Smooth muscle cell (in vitro differentiated cells): ENCODE results near the gene HPS1. TPM values are rescaled to one million over a fixed set of nuclear protein-coding genes. Genes with fewer than 3 reads are reported as not detected.

Experiments
- DNase-seq: peaks from one replicate; lab custom pipeline; 2025; ENCODE audit not compliant: unreplicated experiment; lab: John Stamatoyannopoulos, UW
- H2AFZ ChIP-seq: fragments of 200-600 bp; sonication (generic); 2 replicates; pipeline ENCODE4 v1.6.0; 2016; ENCODE audit warnings: antibody characterized with exemption, low read depth, mild to moderate bottlenecking
- H3F3A ChIP-seq: fragments of 200-600 bp; sonication (generic); 2 replicates; pipeline ENCODE4 v1.6.0; 2017; ENCODE audit warnings: antibody characterized with exemption, low read depth
- H3K27ac ChIP-seq: fragments of 200-600 bp; sonication (generic); 2 replicates; pipeline ENCODE4 v1.5.1; 2016; ENCODE audit warnings: low read depth, mild to moderate bottlenecking
- H3K27me3 ChIP-seq: fragments of 200-600 bp; sonication (generic); 2 replicates; pipeline ENCODE4 v1.6.1; 2016; ENCODE audit warnings: low read depth, mild to moderate bottlenecking
- H3K36me3 ChIP-seq: fragments of 200-600 bp; sonication (generic); 2 replicates; pipeline ENCODE4 v1.5.1; 2016; ENCODE audit warnings: low read depth
- H3K4me1 ChIP-seq: fragments of 200-600 bp; sonication (generic); 2 replicates; pipeline ENCODE4 v1.5.1; 2016; ENCODE audit warnings: low read depth
- H3K4me2 ChIP-seq: fragments of 200-600 bp; sonication (generic); 2 replicates; pipeline ENCODE4 v1.6.0; 2016; ENCODE audit warnings: mild to moderate bottlenecking
- H3K4me3 ChIP-seq: fragments of 200-600 bp; sonication (generic); 2 replicates; pipeline ENCODE4 v1.5.1; 2016; ENCODE audit warnings: mild to moderate bottlenecking
- H3K79me2 ChIP-seq: fragments of 200-600 bp; sonication (generic); 2 replicates; pipeline ENCODE4 v1.6.0; 2016; ENCODE audit warnings: low read depth, mild to moderate bottlenecking
- H3K9ac ChIP-seq: fragments of 200-600 bp; sonication (generic); 2 replicates; pipeline ENCODE4 v1.6.0; 2016; ENCODE audit warnings: low read depth
- H3K9me3 ChIP-seq: fragments of 200-600 bp; sonication (generic); replicated peaks from 2 replicates; pipeline ENCODE4 v1.5.1; 2016; ENCODE audit warnings: low read depth
- H4K20me1 ChIP-seq: fragments of 200-600 bp; sonication (generic); 2 replicates; pipeline ENCODE4 v1.6.0; 2016; ENCODE audit warnings: low read depth
- WGBS: methylation state at CpG from one replicate; pipeline ENCODE4 v1.1.7; 2016; ENCODE audit warnings: low lambda C conversion rate; 5-methylcytosine and 5-hydroxymethylcytosine counted together
- polyA plus RNA-seq: library from polyadenylated mRNA; unstranded; fragments of >200 nt; fragmentation: Nextera tagmentation; extraction: Ambion mirVana; gene quantifications from 2 replicates; pipeline ENCODE4 v1.2.1, GENCODE V29; 2016
- total RNA-seq: library from RNA; depleted of rRNA; stranded (reverse); fragments of >200 nt; gene quantifications from 2 replicates; pipeline ENCODE4 v1.2.3, GENCODE V29; 2014
- TF ChIP-seq, protein P1 (sequence below): fragments of 200-600 bp; sonication (generic); IDR thresholded peaks from 2 replicates; pipeline ENCODE4 v1.5.1; 2017; ENCODE audit warnings: borderline replicate concordance, mild to moderate bottlenecking, antibody characterized with exemption; ENCODE audit not compliant: insufficient read depth, poor library complexity, severe bottlenecking

HPS1 gene
- total and polyA plus RNA-seq, 2 experiments from 2014 or later: 11.5 to 35.6 TPM

GRCh38 chr10:98483658-98484057, 36.9 kb upstream of the HPS1 start:
- Histone ChIP-seq H2AFZ (no peak overlapping the region), H3K36me3 (no peaks in the 10 kb centered on the region), H3K79me2 (no peaks in the 10 kb centered on the region), H3K4me3 (no peak overlapping the region), H3K9ac (no peak overlapping the region), H3K4me1 (no peaks in the 10 kb centered on the region), H3K27ac (no peak overlapping the region), H3K9me3 (no peaks in the 10 kb centered on the region), H3K27me3 (no peaks in the 10 kb centered on the region), H4K20me1 (no peaks in the 10 kb centered on the region), H3F3A (no peaks in the 10 kb centered on the region), H3K4me2 (no peak overlapping the region)
- no peak for DNase-seq
- TF ChIP-seq, protein P1, sequence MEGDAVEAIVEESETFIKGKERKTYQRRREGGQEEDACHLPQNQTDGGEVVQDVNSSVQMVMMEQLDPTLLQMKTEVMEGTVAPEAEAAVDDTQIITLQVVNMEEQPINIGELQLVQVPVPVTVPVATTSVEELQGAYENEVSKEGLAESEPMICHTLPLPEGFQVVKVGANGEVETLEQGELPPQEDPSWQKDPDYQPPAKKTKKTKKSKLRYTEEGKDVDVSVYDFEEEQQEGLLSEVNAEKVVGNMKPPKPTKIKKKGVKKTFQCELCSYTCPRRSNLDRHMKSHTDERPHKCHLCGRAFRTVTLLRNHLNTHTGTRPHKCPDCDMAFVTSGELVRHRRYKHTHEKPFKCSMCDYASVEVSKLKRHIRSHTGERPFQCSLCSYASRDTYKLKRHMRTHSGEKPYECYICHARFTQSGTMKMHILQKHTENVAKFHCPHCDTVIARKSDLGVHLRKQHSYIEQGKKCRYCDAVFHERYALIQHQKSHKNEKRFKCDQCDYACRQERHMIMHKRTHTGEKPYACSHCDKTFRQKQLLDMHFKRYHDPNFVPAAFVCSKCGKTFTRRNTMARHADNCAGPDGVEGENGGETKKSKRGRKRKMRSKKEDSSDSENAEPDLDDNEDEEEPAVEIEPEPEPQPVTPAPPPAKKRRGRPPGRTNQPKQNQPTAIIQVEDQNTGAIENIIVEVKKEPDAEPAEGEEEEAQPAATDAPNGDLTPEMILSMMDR: no peak

DNA sequence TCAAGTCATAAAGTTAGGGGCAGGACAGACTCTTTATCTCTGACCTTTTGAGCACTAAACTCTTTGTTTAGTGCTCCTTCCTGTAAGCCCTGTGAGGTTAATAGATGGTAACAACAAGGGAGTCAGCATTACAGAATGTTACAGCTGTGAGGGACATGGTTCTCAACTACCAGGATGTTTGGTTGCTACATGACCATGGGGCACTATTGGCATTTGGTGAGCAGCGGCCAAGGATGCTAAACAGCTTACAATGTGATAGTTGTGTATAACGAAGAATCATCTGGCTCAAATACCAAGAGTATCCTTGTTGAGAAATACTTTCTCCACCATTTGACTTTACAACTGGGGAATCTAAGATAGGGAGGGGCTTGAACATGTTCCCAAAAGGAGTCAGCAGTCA, 35.4 kb upstream of the HPS1 start:
- no peaks in the 10 kb centered on the region for H3K27me3 ChIP-seq
- H4K20me1 ChIP-seq: no peaks in the 10 kb centered on the region
- H3K9ac ChIP-seq: no peak overlapping the region
- H3K27ac ChIP-seq: no peak overlapping the region
- TF ChIP-seq, protein P1: no peak
- H3K79me2 ChIP-seq: no peaks in the 10 kb centered on the region
- 91% methylated on average over 2 of the region's 2 CpGs for WGBS
- DNase-seq: no peak
- no peaks in the 10 kb centered on the region for H3K36me3 ChIP-seq
- no peak overlapping the region for H2AFZ ChIP-seq
- H3K4me3 ChIP-seq: no peak overlapping the region
- H3F3A ChIP-seq: no peaks in the 10 kb centered on the region
- H3K4me2 ChIP-seq: no peak overlapping the region
- H3K9me3 ChIP-seq: no peaks in the 10 kb centered on the region
- no peaks in the 10 kb centered on the region for H3K4me1 ChIP-seq

DNA sequence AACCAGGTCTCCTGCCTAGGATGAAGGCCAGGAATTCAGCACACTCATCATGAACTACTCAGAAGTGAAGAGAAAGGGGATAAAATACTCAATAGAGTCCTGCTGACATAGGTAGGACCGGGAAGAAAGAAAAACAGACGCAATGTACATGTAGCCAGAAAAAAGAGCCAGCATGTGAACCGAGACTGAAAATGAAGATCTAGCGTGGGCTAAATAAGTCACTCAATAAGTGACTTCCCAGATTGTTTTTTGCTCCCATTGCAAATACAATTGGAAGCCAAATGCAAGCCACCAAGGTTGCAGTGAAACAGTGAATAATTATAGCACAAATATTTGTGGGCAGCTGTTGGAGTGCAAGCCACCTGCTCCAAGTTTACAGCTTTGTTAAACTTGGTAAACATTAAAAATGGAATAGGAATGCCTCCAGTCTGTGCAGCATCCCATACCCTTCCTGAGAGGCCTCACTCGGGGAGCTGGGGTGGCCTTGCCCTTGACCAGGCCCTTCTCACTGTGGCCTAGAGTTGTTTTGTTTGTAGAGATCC, 34.7 kb upstream of the HPS1 start:
- no peak for DNase-seq
- Histone ChIP-seq H3K4me1 (no peaks in the 10 kb centered on the region), H4K20me1 (no peaks in the 10 kb centered on the region), H3K27ac (no peak overlapping the region), H3K4me2 (no peak overlapping the region), H2AFZ (no peak overlapping the region), H3F3A (no peaks in the 10 kb centered on the region), H3K9me3 (no peaks in the 10 kb centered on the region), H3K9ac (no peak overlapping the region), H3K4me3 (no peak overlapping the region), H3K27me3 (no peaks in the 10 kb centered on the region), H3K79me2 (no peaks in the 10 kb centered on the region), H3K36me3 (no peaks in the 10 kb centered on the region)
- 89% methylated on average over 5 of the region's 5 CpGs for WGBS
- TF ChIP-seq, protein P1: no peak

GRCh38 chr10:98478430-98479222, 31.9 kb upstream of the HPS1 start:
- no peak overlapping the region for H2AFZ ChIP-seq
- no peaks in the 10 kb centered on the region for H3F3A ChIP-seq
- H3K4me3 ChIP-seq: no peak overlapping the region
- TF ChIP-seq, protein P1: no peak
- no peaks in the 10 kb centered on the region for H3K79me2 ChIP-seq
- no peak overlapping the region for H3K9ac ChIP-seq
- H3K4me1 ChIP-seq: no peaks in the 10 kb centered on the region
- H3K4me2 ChIP-seq: no peak overlapping the region
- H3K27me3 ChIP-seq: no peaks in the 10 kb centered on the region
- no peak for DNase-seq
- H3K36me3 ChIP-seq: no peaks in the 10 kb centered on the region
- no peak overlapping the region for H3K27ac ChIP-seq
- 79% methylated on average over 6 of the region's 6 CpGs for WGBS
- no peaks in the 10 kb centered on the region for H4K20me1 ChIP-seq
- H3K9me3 ChIP-seq: no peaks in the 10 kb centered on the region
